ENCODE data around the gene FAM237B.
A peak's percentile ranks its signal among the peaks of the same experiment; 100 is the strongest.
"Not testable (repeated sequence)": the region's sequence is repeated elsewhere in the genome, so short reads cannot be mapped to it uniquely, and the experiment has no call there.

Gene FAM237B

GRCh38 chr7:90320801-90321494 lies at the start of gene FAM237B:
Gene FAM237B, minus strand, starts transcription at chr7:90321304. Its CDS starts 1,556 bp downstream, at chr7:90319748.
- Mint-ChIP-seq H3K36me3 (ENCODE audit: low read depth) (no peaks in the 10 kb centered on the region), H3K4me3 (no peak within 1 kb of the TSS), H3K9me3 (no peaks in the 10 kb centered on the region), H3K4me1 (peaks cover 4% of the 10 kb centered on the region), H3K27me3 (peaks cover 53% of the 10 kb centered on the region), H3K27ac (no peak within 1 kb of the TSS)
- DNase-seq (no peak), ATAC-seq (no peak)

GRCh38 chr7:90351987-90352386 lies 30.9 kb upstream of the FAM237B start:
- Mint-ChIP-seq H3K27ac (no peak overlapping the region), H3K36me3 (ENCODE audit: low read depth) (peaks cover 64% of the 10 kb centered on the region), H3K9me3 (peaks cover 14% of the 10 kb centered on the region), H3K27me3 (no peaks in the 10 kb centered on the region), H3K4me1 (peaks cover 36% of the 10 kb centered on the region), H3K4me3 (no peak overlapping the region)
- no peak for ATAC-seq
- DNase-seq, result no peak

- Mint-ChIP-seq H3K4me1 (peaks cover 56% of the 10 kb centered on the region), H3K36me3 (ENCODE audit: low read depth) (peaks cover 48% of the 10 kb centered on the region)
- not testable (repeated sequence) for H3K27me3 Mint-ChIP-seq, H3K9me3 Mint-ChIP-seq, DNase-seq, H3K4me3 Mint-ChIP-seq, ATAC-seq, H3K27ac Mint-ChIP-seq
Measured at GRCh38 chr7:90350032-90350431, 28.9 kb upstream of the FAM237B start.

GRCh38 chr7:90349305-90349704 lies 28.2 kb upstream of the FAM237B start:
- Mint-ChIP-seq H3K4me1 (peaks cover 56% of the 10 kb centered on the region), H3K36me3 (ENCODE audit: low read depth) (peaks cover 42% of the 10 kb centered on the region)

GRCh38 chr7:90347759-90348158 lies 26.7 kb upstream of the FAM237B start:
- DNase-seq (no peak), ATAC-seq (no peak)
- Mint-ChIP-seq H3K4me3 (peak overlapping the region; percentile 90), H3K36me3 (ENCODE audit: low read depth) (peaks cover 29% of the 10 kb centered on the region), H3K27me3 (peaks cover 1% of the 10 kb centered on the region), H3K4me1 (peaks cover 54% of the 10 kb centered on the region), H3K27ac (peak overlapping the region; percentile 96), H3K9me3 (peaks cover 4% of the 10 kb centered on the region)

More at GRCh38 chr7:90349305-90349704, 28.2 kb upstream of the FAM237B start:
- no peak overlapping the region for H3K27ac Mint-ChIP-seq
- DNase-seq (no peak), ATAC-seq (no peak)
- H3K27me3 Mint-ChIP-seq, result peaks cover 1% of the 10 kb centered on the region
- H3K9me3 Mint-ChIP-seq, result peaks cover 4% of the 10 kb centered on the region
- no peak overlapping the region for H3K4me3 Mint-ChIP-seq

GRCh38 chr7:90346336-90347125 lies 25.4 kb upstream of the FAM237B start, which contains the start of gene GTPBP10:
Gene GTPBP10, plus strand, starts transcription at chr7:90346716. Its CDS starts 26 bp downstream, at chr7:90346742.
- H3K27ac Mint-ChIP-seq, result peak within 1 kb of the TSS; percentile 96
- ATAC-seq (peak; percentile 87), DNase-seq (peak; percentile 96)
- H3K9me3 Mint-ChIP-seq, result peaks cover 4% of the 10 kb centered on the region
- peaks cover 1% of the 10 kb centered on the region for H3K27me3 Mint-ChIP-seq
- H3K36me3 Mint-ChIP-seq (ENCODE audit: low read depth), result peaks cover 24% of the 10 kb centered on the region
- H3K4me3 Mint-ChIP-seq, result peak within 1 kb of the TSS; percentile 90
- H3K4me1 Mint-ChIP-seq, result peaks cover 48% of the 10 kb centered on the region

GRCh38 chr7:90345595-90346335 lies 24.7 kb upstream of the FAM237B start:
- H3K27ac Mint-ChIP-seq, result peak overlapping the region; percentile 96
- DNase-seq (no peak), ATAC-seq (no peak)
- peaks cover 23% of the 10 kb centered on the region for H3K36me3 Mint-ChIP-seq (ENCODE audit: low read depth)
- H3K27me3 Mint-ChIP-seq, result peaks cover 1% of the 10 kb centered on the region
- peaks cover 44% of the 10 kb centered on the region for H3K4me1 Mint-ChIP-seq
- H3K9me3 Mint-ChIP-seq, result peaks cover 4% of the 10 kb centered on the region
- peak overlapping the region; percentile 90 for H3K4me3 Mint-ChIP-seq

- peaks cover 38% of the 10 kb centered on the region for H3K4me1 Mint-ChIP-seq
- peak overlapping the region; percentile 90 for H3K4me3 Mint-ChIP-seq
- peaks cover 17% of the 10 kb centered on the region for H3K36me3 Mint-ChIP-seq (ENCODE audit: low read depth)
- ATAC-seq (no peak), DNase-seq (no peak)
- H3K27ac Mint-ChIP-seq, result peak overlapping the region; percentile 96
- peaks cover 1% of the 10 kb centered on the region for H3K27me3 Mint-ChIP-seq
- H3K9me3 Mint-ChIP-seq, result peaks cover 4% of the 10 kb centered on the region
Measured at GRCh38 chr7:90345016-90345415, 23.9 kb upstream of the FAM237B start.

GRCh38 chr7:90337106-90337505 lies 16.0 kb upstream of the FAM237B start:
- DNase-seq (no peak), ATAC-seq (no peak)
- Mint-ChIP-seq H3K36me3 (ENCODE audit: low read depth) (no peaks in the 10 kb centered on the region), H3K9me3 (no peaks in the 10 kb centered on the region), H3K27ac (no peak overlapping the region), H3K4me1 (no peaks in the 10 kb centered on the region), H3K4me3 (no peak overlapping the region), H3K27me3 (peaks cover 2% of the 10 kb centered on the region)

GRCh38 chr7:90334926-90335325 lies 13.8 kb upstream of the FAM237B start:
- not testable (repeated sequence) for H3K27ac Mint-ChIP-seq; H3K27me3 Mint-ChIP-seq; DNase-seq; ATAC-seq; H3K4me1 Mint-ChIP-seq; H3K9me3 Mint-ChIP-seq; H3K4me3 Mint-ChIP-seq; H3K36me3 Mint-ChIP-seq (ENCODE audit: low read depth)

GRCh38 chr7:90334193-90334843 lies 13.2 kb upstream of the FAM237B start:
- Mint-ChIP-seq H3K27ac (no peak overlapping the region), H3K9me3 (no peaks in the 10 kb centered on the region), H3K4me1 (no peaks in the 10 kb centered on the region), H3K4me3 (no peak overlapping the region), H3K27me3 (peaks cover 4% of the 10 kb centered on the region), H3K36me3 (ENCODE audit: low read depth) (no peaks in the 10 kb centered on the region)
- no peak for DNase-seq
- no peak for ATAC-seq

GRCh38 chr7:90326500-90326899 lies 5.4 kb upstream of the FAM237B start:
- no peaks in the 10 kb centered on the region for H3K9me3 Mint-ChIP-seq
- DNase-seq (no peak), ATAC-seq (no peak)
- H3K4me1 Mint-ChIP-seq, result peaks cover 1% of the 10 kb centered on the region
- no peak overlapping the region for H3K4me3 Mint-ChIP-seq
- peaks cover 20% of the 10 kb centered on the region for H3K27me3 Mint-ChIP-seq
- no peaks in the 10 kb centered on the region for H3K36me3 Mint-ChIP-seq (ENCODE audit: low read depth)
- no peak overlapping the region for H3K27ac Mint-ChIP-seq

GRCh38 chr7:90322837-90323236 lies 1.7 kb upstream of the FAM237B start:
- Mint-ChIP-seq H3K4me3 (no peak overlapping the region), H3K27me3 (peaks cover 43% of the 10 kb centered on the region), H3K9me3 (no peaks in the 10 kb centered on the region), H3K36me3 (ENCODE audit: low read depth) (no peaks in the 10 kb centered on the region), H3K4me1 (peaks cover 4% of the 10 kb centered on the region), H3K27ac (no peak overlapping the region)
- ATAC-seq (no peak), DNase-seq (no peak)

GRCh38 chr7:90320418-90320800 lies 695 bp downstream of the FAM237B start:
- no peak for DNase-seq
- Mint-ChIP-seq H3K9me3 (no peaks in the 10 kb centered on the region), H3K36me3 (ENCODE audit: low read depth) (no peaks in the 10 kb centered on the region), H3K27ac (no peak overlapping the region), H3K4me3 (no peak overlapping the region), H3K27me3 (peaks cover 53% of the 10 kb centered on the region), H3K4me1 (peaks cover 4% of the 10 kb centered on the region)
- no peak for ATAC-seq

Measured in activated naive CD8-positive, alpha-beta T cell treated with anti-CD3 and anti-CD28 coated beads, Interleukin-2, amount 50 U/mL, for 24 hours (primary cell).